LNCaP clone FGC (cell line): ENCODE results near the gene CAV3.

Source experiments
- DNase-seq: peaks from one replicate; pipeline ENCODE4 v3.0.0-alpha.2; 2011; ENCODE audit warnings: low read depth
- H3K4me3 ChIP-seq: 2 replicates; pipeline ENCODE4 v1.5.1; 2011; ENCODE audit warnings: mild to moderate bottlenecking, low read depth, low read length, control low read depth
- CTCF ChIP-seq: IDR thresholded peaks from 2 replicates; pipeline ENCODE4 v1.5.1; 2012; ENCODE audit warnings: mild to moderate bottlenecking; ENCODE audit not compliant: control insufficient read depth, insufficient read depth; ENCODE audit errors: extremely low read depth

The CAV3 gene

DNA sequence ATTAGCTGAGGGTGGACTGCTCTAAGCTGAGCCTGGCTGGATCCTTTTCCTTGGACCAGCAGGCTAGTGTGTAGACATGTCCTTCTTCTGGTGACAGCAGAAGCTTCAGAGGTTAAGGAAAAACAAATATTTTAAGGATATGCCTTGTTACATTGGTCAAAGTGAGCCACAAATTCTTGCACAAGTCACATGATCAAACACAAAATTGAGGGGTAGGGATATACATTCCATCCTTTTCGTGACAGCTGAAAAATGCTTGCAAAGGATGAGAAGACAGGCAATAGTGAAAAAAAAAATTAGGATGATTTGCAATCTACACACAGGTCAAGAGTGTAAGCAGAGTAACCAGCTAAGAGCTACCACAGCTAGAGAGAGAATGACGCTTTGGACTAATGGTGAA is 56.9 kb downstream of the CAV3 start:
- no peak overlapping the region for H3K4me3 ChIP-seq
- TF ChIP-seq CTCF = no peak
- no peak for DNase-seq

- no peak for TF ChIP-seq CTCF
- no peak for DNase-seq
- H3K4me3 ChIP-seq = no peak overlapping the region
These were observed 59.6 kb downstream of the CAV3 start for GRCh38 chr3:8793242-8793641.

GRCh38 chr3:8794247-8794646 is 60.6 kb downstream of the CAV3 start:
- TF ChIP-seq CTCF = no peak
- no peak overlapping the region for H3K4me3 ChIP-seq
- DNase-seq = no peak
